SIG-M5 treated with dmso at 0.1 percent for 504 hours (cell line): ENCODE measurements around the gene LOXL4.
"Not testable (repeated sequence)": the region's sequence is repeated elsewhere in the genome, so short reads cannot be mapped to it uniquely, and the experiment has no call there.

ENCODE experiments used
- DNase-seq: peaks from one replicate; lab custom pipeline; 2025; ENCODE audit not compliant: unreplicated experiment; lab: John Stamatoyannopoulos, UW

The LOXL4 gene

GRCh38 chr10:98248018-98248417 lies 20.0 kb downstream of the LOXL4 start:
- no peak for DNase-seq

- DNase-seq, result no peak
Measured at GRCh38 chr10:98246911-98247805, 20.8 kb downstream of the LOXL4 start.

GRCh38 chr10:98244586-98244985 lies 23.4 kb downstream of the LOXL4 start:
- DNase-seq, result no peak

- DNase-seq, result no peak
Measured at GRCh38 chr10:98244141-98244540, 23.9 kb downstream of the LOXL4 start.

- peak; percentile 42 for DNase-seq
Measured at GRCh38 chr10:98242823-98243222, 25.2 kb downstream of the LOXL4 start.

- DNase-seq, result no peak
Measured at GRCh38 chr10:98240524-98240923, 27.5 kb downstream of the LOXL4 start.

- DNase-seq, result no peak
Measured at GRCh38 chr10:98238391-98238790, 29.6 kb downstream of the LOXL4 start.

GRCh38 chr10:98236862-98237261 lies 31.1 kb downstream of the LOXL4 start:
- no peak for DNase-seq

- DNase-seq, result no peak
Measured at GRCh38 chr10:98235846-98236245, 32.1 kb downstream of the LOXL4 start.

- DNase-seq, result no peak
Measured at GRCh38 chr10:98231417-98231816, 36.6 kb downstream of the LOXL4 start.

- not testable (repeated sequence) for DNase-seq
Measured at GRCh38 chr10:98228266-98228665, 39.7 kb downstream of the LOXL4 start.

- not testable (repeated sequence) for DNase-seq
Measured at GRCh38 chr10:98227713-98228112, 40.3 kb downstream of the LOXL4 start.

- DNase-seq, result no peak
Measured at GRCh38 chr10:98226508-98227144, 41.4 kb downstream of the LOXL4 start.

GRCh38 chr10:98224996-98225395 lies 43.0 kb downstream of the LOXL4 start:
- DNase-seq, result no peak

GRCh38 chr10:98224509-98224908 lies 43.5 kb downstream of the LOXL4 start:
- no peak for DNase-seq

- no peak for DNase-seq
Measured at GRCh38 chr10:98223874-98224273, 44.1 kb downstream of the LOXL4 start.

- DNase-seq, result peak; percentile 13
Measured at GRCh38 chr10:98217801-98218200, 50.2 kb downstream of the LOXL4 start.

- no peak for DNase-seq
Measured at GRCh38 chr10:98215373-98215772, 52.6 kb downstream of the LOXL4 start.

GRCh38 chr10:98213740-98214139 lies 54.3 kb downstream of the LOXL4 start:
- no peak for DNase-seq

GRCh38 chr10:98212196-98212595 lies 55.8 kb downstream of the LOXL4 start:
- DNase-seq, result no peak

GRCh38 chr10:98209441-98209840 lies 58.6 kb downstream of the LOXL4 start:
- DNase-seq, result no peak

- DNase-seq, result no peak
Measured at GRCh38 chr10:98208925-98209324, 59.1 kb downstream of the LOXL4 start.
